SK-N-MC (cell line): ENCODE data around the gene FAM209A.

Experiments
- EZH2 ChIP-seq: fragments of 200-600 bp; sonication (generic); IDR thresholded peaks from one replicate; pipeline ENCODE4 v1.6.1; 2017; ENCODE audit warnings: antibody characterized with exemption
- FOXP2 ChIP-seq: optimal IDR thresholded peaks from 2 replicates; pipeline ENCODE3; 2011; ENCODE audit warnings: mild to moderate bottlenecking, moderate library complexity; ENCODE audit not compliant: insufficient read depth; ENCODE audit errors: extremely low read length, control extremely low read depth
- POLR2AphosphoS5 ChIP-seq: IDR thresholded peaks from 2 replicates; pipeline ENCODE4 v1.6.1; 2012; ENCODE audit warnings: mild to moderate bottlenecking, low read depth, low read length, borderline replicate concordance

DNA sequence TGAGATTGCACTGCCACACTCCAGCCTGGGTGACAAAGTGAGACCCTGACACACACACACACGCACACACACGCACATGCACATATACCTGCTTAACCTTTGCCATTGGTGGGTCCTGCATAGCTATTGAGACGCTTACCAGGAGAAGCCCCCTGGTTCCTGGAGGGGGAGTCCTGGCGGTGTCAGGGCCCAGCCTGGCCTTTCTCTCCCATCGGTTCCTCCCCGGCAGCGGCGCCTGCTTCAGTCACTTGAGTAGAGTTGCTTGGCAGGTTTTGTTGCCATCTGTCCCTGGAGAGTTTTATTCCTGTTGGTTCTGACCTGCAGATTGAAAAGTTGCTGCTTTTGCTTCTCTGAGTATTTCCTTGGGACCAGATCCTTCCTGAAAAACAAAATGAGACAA lies 20.6 kb upstream of the FAM209A start:
- no peak for TF ChIP-seq EZH2
- no peak for TF ChIP-seq POLR2AphosphoS5
- TF ChIP-seq FOXP2, result no peak
